LNCaP clone FGC (cell line): Measurements from ENCODE around the gene ROCK1.
"Not testable (repeated sequence)": the region's sequence is repeated elsewhere in the genome, so short reads cannot be mapped to it uniquely, and the experiment has no call there.

Experiments used
- DNase-seq: peaks from one replicate; pipeline ENCODE4 v3.0.0-alpha.2; 2011; ENCODE audit warnings: low read depth
- H3K4me3 ChIP-seq: 2 replicates; pipeline ENCODE4 v1.5.1; 2011; ENCODE audit warnings: mild to moderate bottlenecking, low read depth, low read length, control low read depth
- CTCF ChIP-seq: IDR thresholded peaks from 2 replicates; pipeline ENCODE4 v1.5.1; 2012; ENCODE audit warnings: mild to moderate bottlenecking; ENCODE audit not compliant: control insufficient read depth, insufficient read depth; ENCODE audit errors: extremely low read depth

The ROCK1 gene

GRCh38 chr18:21038201-21038600 is 73.4 kb downstream of the ROCK1 start:
- H3K4me3 ChIP-seq, result no peak overlapping the region
- TF ChIP-seq CTCF, result no peak
- DNase-seq, result no peak

- no peak for DNase-seq
- no peak for TF ChIP-seq CTCF
- H3K4me3 ChIP-seq, result no peak overlapping the region
These were observed 79.8 kb downstream of the ROCK1 start for GRCh38 chr18:21031845-21032244.

GRCh38 chr18:21018257-21018656 is 93.4 kb downstream of the ROCK1 start:
- not testable (repeated sequence) for DNase-seq, H3K4me3 ChIP-seq

GRCh38 chr18:21012308-21012707 is 99.3 kb downstream of the ROCK1 start:
- TF ChIP-seq CTCF, result no peak
- H3K4me3 ChIP-seq, result no peak overlapping the region

GRCh38 chr18:21004726-21005125 is 106.9 kb downstream of the ROCK1 start:
- DNase-seq, result no peak
- no peak overlapping the region for H3K4me3 ChIP-seq
- TF ChIP-seq CTCF, result no peak

More at GRCh38 chr18:21012308-21012707, 99.3 kb downstream of the ROCK1 start:
- DNase-seq, result no peak

- no peak overlapping the region for H3K4me3 ChIP-seq
- no peak for TF ChIP-seq CTCF
- DNase-seq, result no peak
These were observed 110.9 kb downstream of the ROCK1 start for GRCh38 chr18:21000667-21001066.

- DNase-seq, result no peak
- no peak overlapping the region for H3K4me3 ChIP-seq
- TF ChIP-seq CTCF, result no peak
These were observed 114.2 kb downstream of the ROCK1 start for GRCh38 chr18:20997371-20997770.
